Stimulated activated CD4-positive, alpha-beta T cell treated with anti-CD3 and anti-CD28 coated beads, Interleukin-4, amount 100 ng/mL, for 24 hours (primary cell): ENCODE results near the gene AIG1.
"Not testable (repeated sequence)": the region's sequence is repeated elsewhere in the genome, so short reads cannot be mapped to it uniquely, and the experiment has no call there.

Experiments
- DNase-seq: peaks from one replicate; pipeline ENCODE4 v3.0.0-alpha.2; 2020

AIG1 gene

GRCh38 chr6:143337201-143337949, 276.7 kb downstream of the AIG1 start:
- DNase-seq, result peak; percentile 55

GRCh38 chr6:143339223-143339622, 278.5 kb downstream of the AIG1 start:
- no peak for DNase-seq

- DNase-seq, result not testable (repeated sequence)
These were observed 284.8 kb downstream of the AIG1 start for GRCh38 chr6:143345477-143345876.

- DNase-seq, result no peak
These were observed 285.3 kb downstream of the AIG1 start for GRCh38 chr6:143346004-143346403.

GRCh38 chr6:143348531-143348930, 287.8 kb downstream of the AIG1 start:
- no peak for DNase-seq

GRCh38 chr6:143349530-143349929, 288.8 kb downstream of the AIG1 start:
- DNase-seq, result no peak

GRCh38 chr6:143356101-143356880, 295.6 kb downstream of the AIG1 start:
- DNase-seq, result no peak

GRCh38 chr6:143357152-143357551, 296.5 kb downstream of the AIG1 start:
- DNase-seq, result no peak

- no peak for DNase-seq
These were observed 297.0 kb downstream of the AIG1 start for GRCh38 chr6:143357561-143358255.

GRCh38 chr6:143361536-143362191, 301.0 kb downstream of the AIG1 start:
- DNase-seq, result no peak

- no peak for DNase-seq
These were observed 301.5 kb downstream of the AIG1 start for GRCh38 chr6:143362192-143362558.

- DNase-seq, result no peak
These were observed 302.6 kb downstream of the AIG1 start for GRCh38 chr6:143363299-143363698.

- DNase-seq, result no peak
These were observed 307.7 kb downstream of the AIG1 start for GRCh38 chr6:143368426-143368825.

- DNase-seq, result no peak
These were observed 309.3 kb downstream of the AIG1 start for GRCh38 chr6:143369971-143370370.

- DNase-seq, result no peak
These were observed 310.2 kb downstream of the AIG1 start for GRCh38 chr6:143370812-143371370.

GRCh38 chr6:143372199-143372882, 311.7 kb downstream of the AIG1 start:
- DNase-seq, result no peak

- no peak for DNase-seq
These were observed 313.3 kb downstream of the AIG1 start for GRCh38 chr6:143374014-143374413.

GRCh38 chr6:143375022-143375585, 314.4 kb downstream of the AIG1 start:
- DNase-seq, result no peak

- DNase-seq, result no peak
These were observed 315.7 kb downstream of the AIG1 start for GRCh38 chr6:143376375-143376774.

- no peak for DNase-seq
These were observed 316.2 kb downstream of the AIG1 start for GRCh38 chr6:143376861-143377260.

- no peak for DNase-seq
These were observed 324.9 kb downstream of the AIG1 start for GRCh38 chr6:143385636-143386035.

- DNase-seq, result no peak
These were observed 329.6 kb downstream of the AIG1 start for GRCh38 chr6:143390278-143390677.
